DOHH2 (cell line): ENCODE results near the gene GPR55.

ENCODE experiments used
- EZH2phosphoT487 ChIP-seq: fragments of 200-600 bp; sonication (generic); IDR thresholded peaks from 2 replicates; pipeline ENCODE4 v1.6.1; 2017; ENCODE audit warnings: borderline replicate concordance, mild to moderate bottlenecking, antibody characterized with exemption, low read length, moderate library complexity, mixed read lengths
- TF ChIP-seq, protein P1 (sequence below): fragments of 200-600 bp; sonication (generic); IDR thresholded peaks from one replicate; pipeline ENCODE4 v1.5.1; 2014; ENCODE audit warnings: antibody characterized with exemption, mild to moderate bottlenecking, low read depth, low read length; ENCODE audit not compliant: poor library complexity, severe bottlenecking

DNA sequence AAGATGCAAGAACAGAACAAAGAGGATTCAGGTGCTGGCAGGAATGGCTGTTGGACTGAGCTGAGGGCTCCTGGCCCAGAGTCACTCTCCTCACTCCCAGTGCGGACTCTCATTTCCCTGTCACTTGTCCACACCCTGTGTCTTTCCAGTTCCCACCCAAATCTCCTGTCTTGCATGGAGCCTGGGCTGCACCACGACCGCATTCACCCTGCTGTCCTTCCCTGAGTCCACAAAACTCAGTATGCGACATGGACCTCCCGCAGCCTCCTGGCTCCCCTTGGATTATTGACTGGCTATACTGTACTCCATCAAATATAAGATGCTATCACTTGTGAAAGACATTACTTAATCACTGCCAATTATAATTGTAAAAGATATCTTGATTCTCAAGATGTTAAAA is 62.8 kb downstream of the GPR55 start:
- TF ChIP-seq, protein P1, sequence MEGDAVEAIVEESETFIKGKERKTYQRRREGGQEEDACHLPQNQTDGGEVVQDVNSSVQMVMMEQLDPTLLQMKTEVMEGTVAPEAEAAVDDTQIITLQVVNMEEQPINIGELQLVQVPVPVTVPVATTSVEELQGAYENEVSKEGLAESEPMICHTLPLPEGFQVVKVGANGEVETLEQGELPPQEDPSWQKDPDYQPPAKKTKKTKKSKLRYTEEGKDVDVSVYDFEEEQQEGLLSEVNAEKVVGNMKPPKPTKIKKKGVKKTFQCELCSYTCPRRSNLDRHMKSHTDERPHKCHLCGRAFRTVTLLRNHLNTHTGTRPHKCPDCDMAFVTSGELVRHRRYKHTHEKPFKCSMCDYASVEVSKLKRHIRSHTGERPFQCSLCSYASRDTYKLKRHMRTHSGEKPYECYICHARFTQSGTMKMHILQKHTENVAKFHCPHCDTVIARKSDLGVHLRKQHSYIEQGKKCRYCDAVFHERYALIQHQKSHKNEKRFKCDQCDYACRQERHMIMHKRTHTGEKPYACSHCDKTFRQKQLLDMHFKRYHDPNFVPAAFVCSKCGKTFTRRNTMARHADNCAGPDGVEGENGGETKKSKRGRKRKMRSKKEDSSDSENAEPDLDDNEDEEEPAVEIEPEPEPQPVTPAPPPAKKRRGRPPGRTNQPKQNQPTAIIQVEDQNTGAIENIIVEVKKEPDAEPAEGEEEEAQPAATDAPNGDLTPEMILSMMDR: no peak
- TF ChIP-seq EZH2phosphoT487: no peak
